Lower lobe of right lung (tissue), 2 donors: ENCODE results near the gene COX4I2. TPM values are rescaled to one million over a fixed set of nuclear protein-coding genes. Genes with fewer than 3 reads are reported as not detected.
A peak's percentile ranks its signal among the peaks of the same experiment; 100 is the strongest.

Experiments used
- ATAC-seq, 2 donors: fragments of 200-7000 bp; cut with Tn5 transposase; one replicate each; pipeline ENCODE4 v1.9.1; 2020 to 2022; ENCODE audit warnings: mild to moderate bottlenecking in 2 of 2, moderate library complexity in 2 of 2
- DNase-seq: peaks from one replicate; pipeline ENCODE4 v3.0.0-alpha.2; 2020
- H3K27ac ChIP-seq: fragments of 200-600 bp; one replicate; pipeline ENCODE4 v1.8.0; 2022
- H3K27me3 ChIP-seq: fragments of 200-600 bp; one replicate; pipeline ENCODE4 v1.8.0; 2022; ENCODE audit warnings: low read depth
- H3K36me3 ChIP-seq: fragments of 200-600 bp; one replicate; pipeline ENCODE4 v1.8.0; 2022; ENCODE audit warnings: mild to moderate bottlenecking
- H3K4me1 ChIP-seq: fragments of 200-600 bp; one replicate; pipeline ENCODE4 v1.8.0; 2022
- H3K4me3 ChIP-seq: fragments of 200-600 bp; one replicate; pipeline ENCODE4 v1.8.0; 2022; ENCODE audit warnings: mild to moderate bottlenecking
- H3K9me3 ChIP-seq: fragments of 200-600 bp; one replicate; pipeline ENCODE4 v1.8.0; 2022
- intact Hi-C: fragments of 100-400 bp; cut with DNase I; formaldehyde crosslinking; loops from one replicate; pipeline ENCODE4 v1.11.0; 2022
- total RNA-seq: library from RNA; stranded (reverse); fragmentation: NEBNext Ultra II Directional; extraction: Animal tissue kit (Norgen Biotek cat#: 25700); gene quantifications from one replicate; pipeline ENCODE4 v1.2.1, GENCODE V29; 2021
- TF ChIP-seq, protein P1 (sequence below): fragments of 200-600 bp; IDR thresholded peaks from one replicate; pipeline ENCODE4 v1.8.0; 2022; ENCODE audit warnings: antibody characterized with exemption, mild to moderate bottlenecking
- donor health status: DM: no; HTN: yes; CAD: no; lungs with severe emphysema.

The COX4I2 gene
- total RNA-seq, 1 donor from 2014 or later, result 17.1 TPM

- ATAC-seq (no peak), DNase-seq (no peak)
- Histone ChIP-seq H3K27ac (no peak overlapping the region), H3K9me3 (no peaks in the 10 kb centered on the region), H3K4me1 (peaks cover 72% of the 10 kb centered on the region), H3K27me3 (no peaks in the 10 kb centered on the region), H3K36me3 (peaks cover 49% of the 10 kb centered on the region), H3K4me3 (no peak overlapping the region)
- intact Hi-C loops, result no loop called here
- TF ChIP-seq, protein P1, sequence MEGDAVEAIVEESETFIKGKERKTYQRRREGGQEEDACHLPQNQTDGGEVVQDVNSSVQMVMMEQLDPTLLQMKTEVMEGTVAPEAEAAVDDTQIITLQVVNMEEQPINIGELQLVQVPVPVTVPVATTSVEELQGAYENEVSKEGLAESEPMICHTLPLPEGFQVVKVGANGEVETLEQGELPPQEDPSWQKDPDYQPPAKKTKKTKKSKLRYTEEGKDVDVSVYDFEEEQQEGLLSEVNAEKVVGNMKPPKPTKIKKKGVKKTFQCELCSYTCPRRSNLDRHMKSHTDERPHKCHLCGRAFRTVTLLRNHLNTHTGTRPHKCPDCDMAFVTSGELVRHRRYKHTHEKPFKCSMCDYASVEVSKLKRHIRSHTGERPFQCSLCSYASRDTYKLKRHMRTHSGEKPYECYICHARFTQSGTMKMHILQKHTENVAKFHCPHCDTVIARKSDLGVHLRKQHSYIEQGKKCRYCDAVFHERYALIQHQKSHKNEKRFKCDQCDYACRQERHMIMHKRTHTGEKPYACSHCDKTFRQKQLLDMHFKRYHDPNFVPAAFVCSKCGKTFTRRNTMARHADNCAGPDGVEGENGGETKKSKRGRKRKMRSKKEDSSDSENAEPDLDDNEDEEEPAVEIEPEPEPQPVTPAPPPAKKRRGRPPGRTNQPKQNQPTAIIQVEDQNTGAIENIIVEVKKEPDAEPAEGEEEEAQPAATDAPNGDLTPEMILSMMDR, result no peak
These were observed 48.3 kb downstream of the COX4I2 start for GRCh38 chr20:31685853-31686643.

GRCh38 chr20:31687777-31688176 lies 50.1 kb downstream of the COX4I2 start:
- Histone ChIP-seq H3K4me1 (peaks cover 72% of the 10 kb centered on the region), H3K36me3 (peaks cover 54% of the 10 kb centered on the region), H3K9me3 (no peaks in the 10 kb centered on the region), H3K4me3 (no peak overlapping the region), H3K27ac (peak overlapping the region; percentile 9), H3K27me3 (no peaks in the 10 kb centered on the region)
- TF ChIP-seq, protein P1, result no peak
- peak in 1 of 2 donors; percentile 50 for ATAC-seq
- DNase-seq, result no peak
- intact Hi-C loops, result no loop called here

DNA sequence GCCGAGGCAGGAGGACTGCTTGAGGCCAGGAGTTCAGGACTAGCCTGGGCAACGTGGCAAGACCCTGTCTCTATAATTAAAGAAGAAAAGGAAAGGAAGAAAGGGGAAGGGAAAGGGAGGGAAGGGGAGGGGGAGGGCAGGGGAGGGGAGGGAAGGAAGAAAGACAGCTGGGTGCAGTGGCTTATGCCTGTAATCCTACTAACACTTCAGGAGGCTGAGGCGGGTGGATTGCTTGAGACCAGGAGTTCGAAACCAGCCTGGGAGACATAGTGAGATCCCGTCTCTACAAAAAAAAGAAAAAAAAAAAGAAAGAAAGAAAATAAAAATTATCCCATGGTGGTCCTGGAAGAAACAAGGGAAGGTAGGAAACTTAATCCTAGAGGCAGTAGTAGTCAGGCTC lies 51.4 kb downstream of the COX4I2 start:
- ATAC-seq (no peak), DNase-seq (no peak)
- peaks cover 60% of the 10 kb centered on the region for H3K36me3 ChIP-seq
- H3K27me3 ChIP-seq, result no peaks in the 10 kb centered on the region
- no peaks in the 10 kb centered on the region for H3K9me3 ChIP-seq
- TF ChIP-seq, protein P1, result no peak
- H3K4me1 ChIP-seq, result peaks cover 70% of the 10 kb centered on the region
- intact Hi-C loops, result no loop called here
- H3K27ac ChIP-seq, result no peak overlapping the region
- no peak overlapping the region for H3K4me3 ChIP-seq

DNA sequence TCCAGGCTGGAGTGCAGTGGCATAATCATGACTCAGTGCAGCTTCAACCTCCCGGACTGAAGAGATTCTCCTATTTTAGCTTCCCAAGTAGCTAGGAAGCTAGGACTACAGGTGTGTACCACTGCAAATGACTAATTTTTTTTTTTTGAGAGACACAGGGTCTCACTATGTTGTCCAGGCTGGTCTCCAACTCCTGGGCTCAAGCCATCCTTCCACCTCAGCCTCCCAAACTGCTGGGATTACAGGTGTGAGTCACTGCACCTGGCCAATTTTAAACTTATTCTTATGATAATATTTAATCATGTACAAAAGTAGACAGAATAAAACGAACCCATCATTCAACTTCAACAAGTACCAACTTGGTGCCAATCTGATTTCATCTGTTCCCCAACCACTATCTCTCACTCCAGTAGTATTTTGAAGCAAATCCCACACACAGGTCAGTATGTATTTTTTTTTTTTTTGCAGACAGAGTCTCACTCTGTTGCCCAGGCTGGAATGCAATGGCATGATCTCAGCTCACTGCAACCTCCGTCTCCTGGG lies 52.5 kb downstream of the COX4I2 start:
- Histone ChIP-seq H3K27me3 (no peaks in the 10 kb centered on the region), H3K36me3 (peaks cover 56% of the 10 kb centered on the region), H3K27ac (peak overlapping the region; percentile 13), H3K4me1 (peaks cover 70% of the 10 kb centered on the region), H3K4me3 (no peak overlapping the region), H3K9me3 (no peaks in the 10 kb centered on the region)
- no peak for DNase-seq
- ATAC-seq, result no peak
- TF ChIP-seq, protein P1, result no peak
- intact Hi-C loops, result no loop called here

- no peak overlapping the region for H3K4me3 ChIP-seq
- intact Hi-C loops, result no loop called here
- H3K4me1 ChIP-seq, result peaks cover 70% of the 10 kb centered on the region
- H3K27ac ChIP-seq, result no peak overlapping the region
- DNase-seq, result no peak
- no peak for ATAC-seq
- TF ChIP-seq, protein P1, result no peak
- H3K36me3 ChIP-seq, result peaks cover 61% of the 10 kb centered on the region
- H3K27me3 ChIP-seq, result no peaks in the 10 kb centered on the region
- H3K9me3 ChIP-seq, result no peaks in the 10 kb centered on the region
These were observed 54.0 kb downstream of the COX4I2 start for GRCh38 chr20:31691646-31692275.
